Breast epithelium (tissue), 4 donors: ENCODE measurements around the gene ZNF552. TPM values are rescaled to one million over a fixed set of nuclear protein-coding genes. Genes with fewer than 3 reads are reported as not detected.
"Not testable (repeated sequence)": the region's sequence is repeated elsewhere in the genome, so short reads cannot be mapped to it uniquely, and the experiment has no call there.

Experiments
- DNase-seq, 2 donors: peaks; one replicate each; pipeline ENCODE4 v3.0.0-alpha.2; 2019; ENCODE audit warnings: low spot score in 2 of 2
- H3K27ac ChIP-seq, 2 donors: fragments of 200-600 bp; sonication (generic) in 1 of 2; one replicate each; pipeline ENCODE4 v1.5.1; 2016 to 2019; ENCODE audit warnings: mild to moderate bottlenecking in 1 of 2
- H3K27me3 ChIP-seq, 2 donors: fragments of 200-600 bp; sonication (generic) in 1 of 2; one replicate each; pipeline versions ENCODE4 v1.5.1 to v1.6.0; 2017 to 2019; ENCODE audit warnings: control low read depth in 1 of 2, mild to moderate bottlenecking in 1 of 2
- H3K36me3 ChIP-seq: fragments of 200-600 bp; one replicate; pipeline ENCODE4 v1.5.1; 2019
- H3K4me1 ChIP-seq, 2 donors: fragments of 200-600 bp; sonication (generic); one replicate each; pipeline ENCODE4 v1.5.1; 2016 to 2019; ENCODE audit warnings: control low read depth in 1 of 2
- H3K4me3 ChIP-seq, 3 donors: fragments of 200-600 bp; sonication (generic); 1 replicate in 2 of 3; 2 replicates in 1 of 3; pipeline ENCODE4 v1.5.1; 2016 to 2019; ENCODE audit warnings: mild to moderate bottlenecking in 3 of 3, moderate library complexity in 2 of 3
- H3K9me3 ChIP-seq, 2 donors: fragments of 200-600 bp; sonication (generic) in 1 of 2; one replicate each; pipeline ENCODE4 v1.5.1; 2016 to 2019; ENCODE audit warnings: control low read depth in 1 of 2
- POLR2A ChIP-seq: fragments of 450-650 bp; IDR thresholded peaks from one replicate; pipeline ENCODE4 v1.6.1; 2016; ENCODE audit warnings: antibody characterized with exemption, mild to moderate bottlenecking, moderate library complexity
- POLR2AphosphoS5 ChIP-seq, 3 donors: sonication (generic); formaldehyde crosslinking; IDR thresholded peaks; one replicate each; pipeline ENCODE4 v1.6.1; 2017; ENCODE audit warnings: antibody characterized with exemption in 3 of 3
- intact Hi-C: fragments of 100-400 bp; cut with DNase I; formaldehyde crosslinking; loops from one replicate; pipeline ENCODE4 v1.15.1; 2023; ENCODE audit warnings: low total_unique reads
- total RNA-seq, 3 donors: library from RNA; depleted of rRNA; stranded (reverse); fragments of >200 nt; gene quantifications; one replicate each; pipeline ENCODE4 v1.1.0, GENCODE V29; 2016
- TF ChIP-seq, protein P1 (sequence below), 3 donors: fragments of 450-650 bp; IDR thresholded peaks; one replicate each; pipeline ENCODE4 v1.5.1; 2016 to 2017; ENCODE audit warnings: antibody characterized with exemption in 3 of 3, mild to moderate bottlenecking in 3 of 3, moderate library complexity in 3 of 3

ZNF552 gene
- 10 to 100 TPM in 2 of 3 donors, 1 to 10 TPM in 1; 4.0 to 71.4 (median 54.9) TPM for total RNA-seq

DNA sequence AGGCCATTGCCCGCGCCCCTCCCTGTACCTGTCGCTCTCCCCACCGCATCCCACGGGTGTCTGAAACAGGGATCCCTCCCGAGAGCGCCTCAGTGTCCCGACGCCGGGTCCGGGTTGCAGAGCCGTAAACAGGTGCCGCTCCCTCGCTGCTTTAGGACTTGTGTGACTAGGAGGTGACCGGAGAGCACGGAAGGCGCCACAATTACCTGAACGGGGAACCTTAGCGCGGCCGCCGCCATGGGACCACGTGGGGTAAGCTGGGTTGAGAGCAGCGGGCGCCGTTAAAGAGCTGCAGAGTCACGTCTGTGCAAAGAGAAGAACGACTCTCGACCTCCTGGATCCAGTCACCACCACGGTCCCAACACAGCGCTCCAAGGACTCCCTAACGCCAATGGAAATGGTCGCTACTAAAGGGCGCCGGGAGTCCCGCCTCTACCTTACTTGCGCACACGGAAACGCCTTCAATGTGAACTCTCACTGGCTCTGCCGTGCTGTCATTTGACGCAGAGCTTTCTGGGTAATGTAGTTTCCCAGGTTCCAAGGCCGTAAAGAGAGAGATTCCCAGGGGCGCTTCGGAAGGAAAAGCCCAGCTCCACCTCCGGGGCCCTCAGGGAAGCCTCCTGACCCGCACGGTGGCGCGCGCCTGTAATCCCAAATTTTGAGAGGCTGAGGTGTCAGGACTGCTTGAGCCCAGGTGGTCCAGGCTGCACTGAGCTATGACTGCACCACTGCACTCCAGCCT lies at the start of gene ZNF552:
Gene ZNF552, minus strand, starts transcription at position 409 of the 742 bp plus-strand sequence. Its CDS starts 170 bp downstream, at position 239.
- Histone ChIP-seq H3K4me3 (peak within 1 kb of the TSS; percentile 69 to 99 (median 88)), H3K4me1 (no peaks in the 10 kb centered on the region), H3K27me3 (no peaks in the 10 kb centered on the region), H3K9me3 (no peaks in the 10 kb centered on the region), H3K36me3 (no peaks in the 10 kb centered on the region), H3K27ac (peak within 1 kb of the TSS; percentile 86 to 88)
- intact Hi-C loops: no loop called here
- TF ChIP-seq, protein P1, sequence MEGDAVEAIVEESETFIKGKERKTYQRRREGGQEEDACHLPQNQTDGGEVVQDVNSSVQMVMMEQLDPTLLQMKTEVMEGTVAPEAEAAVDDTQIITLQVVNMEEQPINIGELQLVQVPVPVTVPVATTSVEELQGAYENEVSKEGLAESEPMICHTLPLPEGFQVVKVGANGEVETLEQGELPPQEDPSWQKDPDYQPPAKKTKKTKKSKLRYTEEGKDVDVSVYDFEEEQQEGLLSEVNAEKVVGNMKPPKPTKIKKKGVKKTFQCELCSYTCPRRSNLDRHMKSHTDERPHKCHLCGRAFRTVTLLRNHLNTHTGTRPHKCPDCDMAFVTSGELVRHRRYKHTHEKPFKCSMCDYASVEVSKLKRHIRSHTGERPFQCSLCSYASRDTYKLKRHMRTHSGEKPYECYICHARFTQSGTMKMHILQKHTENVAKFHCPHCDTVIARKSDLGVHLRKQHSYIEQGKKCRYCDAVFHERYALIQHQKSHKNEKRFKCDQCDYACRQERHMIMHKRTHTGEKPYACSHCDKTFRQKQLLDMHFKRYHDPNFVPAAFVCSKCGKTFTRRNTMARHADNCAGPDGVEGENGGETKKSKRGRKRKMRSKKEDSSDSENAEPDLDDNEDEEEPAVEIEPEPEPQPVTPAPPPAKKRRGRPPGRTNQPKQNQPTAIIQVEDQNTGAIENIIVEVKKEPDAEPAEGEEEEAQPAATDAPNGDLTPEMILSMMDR (IDR thresholded peaks at IDR 0.05): no peak
- TF ChIP-seq POLR2AphosphoS5 (IDR thresholded peaks at IDR 0.05): peak in 2 of 3 donors; percentile 72 to 90
- DNase-seq: peak; percentile 79 to 86

DNA sequence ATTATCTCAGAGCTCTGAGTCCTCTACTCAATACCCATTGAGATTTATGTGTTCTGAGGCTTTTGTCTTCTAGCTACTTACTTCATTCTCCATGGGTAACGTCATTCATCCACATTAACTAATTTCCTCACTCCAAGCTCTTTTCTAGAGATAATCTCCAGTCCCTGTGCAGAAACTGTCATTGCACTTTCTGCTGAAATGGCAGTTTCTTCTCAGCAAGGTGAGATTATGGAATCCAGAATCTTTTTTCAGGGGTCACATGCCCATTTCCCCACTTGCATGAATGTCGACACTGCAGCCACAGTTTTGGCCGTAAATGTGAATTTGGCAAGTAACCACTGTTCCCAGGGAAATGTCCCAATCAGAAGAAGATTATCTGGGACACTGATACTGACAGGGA lies 47.6 kb upstream of the ZNF552 start:
- H3K27me3 ChIP-seq, intact Hi-C loops, H3K4me3 ChIP-seq, DNase-seq, H3K36me3 ChIP-seq, H3K27ac ChIP-seq, H3K4me1 ChIP-seq: not testable (repeated sequence)
- H3K9me3 ChIP-seq: peaks cover 74% of the 10 kb centered on the region in 2 donors

DNA sequence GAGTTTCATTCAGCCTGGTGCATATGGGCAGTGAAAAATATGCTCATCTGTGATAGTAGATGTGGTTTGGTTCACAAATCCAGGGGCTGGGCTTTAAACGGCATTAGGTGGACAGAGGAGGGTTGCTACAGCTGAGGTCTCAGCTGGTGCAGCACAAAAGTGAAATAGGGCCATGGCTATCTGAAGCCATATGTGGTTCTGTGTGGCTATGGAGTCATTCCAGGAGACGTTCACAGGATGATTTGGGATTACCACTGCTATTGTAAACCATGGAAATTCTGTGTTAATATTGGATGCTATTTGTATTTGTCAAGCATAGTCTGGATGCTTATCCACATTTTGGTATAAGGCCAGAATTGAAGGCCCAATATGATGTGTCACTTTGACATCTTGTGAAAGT lies 39.4 kb upstream of the ZNF552 start:
- H3K27ac ChIP-seq, H3K27me3 ChIP-seq, intact Hi-C loops, H3K4me1 ChIP-seq, H3K4me3 ChIP-seq, DNase-seq, H3K36me3 ChIP-seq: not testable (repeated sequence)
- peaks cover 9 to 47% of the 10 kb centered on the region in 2 donors for H3K9me3 ChIP-seq

DNA sequence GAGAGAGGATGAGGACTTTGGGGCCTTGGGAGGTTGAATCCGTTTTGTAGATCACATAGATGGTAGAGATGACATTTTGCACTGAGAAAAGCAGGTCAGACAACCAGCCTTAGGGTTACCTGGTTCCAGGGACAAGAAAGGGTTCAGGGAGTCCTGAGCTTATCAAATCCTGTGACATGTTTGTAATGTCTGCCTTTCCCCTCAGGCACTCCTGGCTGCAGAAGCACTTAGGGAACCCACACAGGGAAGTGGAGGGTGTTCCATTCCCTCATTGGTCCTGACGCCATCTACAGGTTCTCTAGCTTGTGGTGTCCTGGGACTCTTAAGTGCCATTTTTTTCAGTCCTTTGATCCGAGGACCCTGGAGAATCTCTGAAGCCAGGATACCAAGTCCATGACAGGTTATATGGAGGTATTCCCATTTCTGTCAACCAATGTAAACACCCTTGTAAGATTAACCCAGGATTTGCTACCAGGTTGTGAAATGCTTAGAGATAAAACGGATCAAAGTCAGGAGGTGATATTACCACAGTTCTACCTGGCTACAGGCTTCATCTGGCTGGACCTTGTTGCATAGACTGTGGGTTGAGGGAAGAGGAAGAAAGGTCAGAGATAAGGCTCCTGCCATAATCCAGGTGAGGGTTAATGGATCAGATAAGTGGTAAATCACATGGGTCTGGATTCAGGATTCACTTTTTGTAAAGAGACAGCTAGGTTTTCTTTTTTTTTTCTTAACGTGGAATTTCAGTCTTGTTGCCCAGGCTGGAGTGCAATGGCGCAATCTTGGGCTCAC lies 37.3 kb upstream of the ZNF552 start:
- H3K27me3 ChIP-seq, DNase-seq, intact Hi-C loops, H3K36me3 ChIP-seq, H3K4me1 ChIP-seq, H3K27ac ChIP-seq: not testable (repeated sequence)
- peak overlapping the region in 1 of 3 donors; percentile 85 for H3K4me3 ChIP-seq
- H3K9me3 ChIP-seq: peaks cover 0 to 37% of the 10 kb centered on the region in 2 donors

DNA sequence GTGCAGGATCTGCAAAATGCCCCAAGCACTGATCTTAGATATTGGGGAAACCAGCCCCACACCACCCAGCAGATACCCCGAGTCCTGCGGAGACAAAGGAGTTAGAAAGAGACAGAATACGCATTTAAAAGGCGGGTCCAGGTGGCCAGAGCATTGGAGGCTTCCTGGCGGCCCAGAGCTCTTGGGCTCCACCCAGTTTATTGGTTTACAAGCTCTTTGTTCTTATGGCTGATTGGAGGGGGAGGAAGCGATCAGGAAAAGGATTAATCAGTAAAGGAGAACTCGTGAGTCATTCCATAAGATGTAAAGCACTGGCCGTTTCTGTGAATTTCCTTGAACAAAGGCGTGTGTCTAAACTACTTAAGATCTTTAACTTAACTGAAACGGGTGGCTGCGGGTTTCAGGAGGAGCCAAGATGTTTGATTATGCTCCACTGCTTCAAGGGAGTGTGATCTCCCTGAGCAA lies 35.9 kb upstream of the ZNF552 start:
- peak overlapping the region; percentile 85 to 86 for H3K27ac ChIP-seq
- no peak for DNase-seq
- peaks cover 0 to 31% of the 10 kb centered on the region in 2 donors for H3K9me3 ChIP-seq
- H3K27me3 ChIP-seq: no peaks in the 10 kb centered on the region
- TF ChIP-seq POLR2AphosphoS5 (IDR thresholded peaks at IDR 0.05) (no peak), POLR2A (no peak)
- TF ChIP-seq, protein P1 (IDR thresholded peaks at IDR 0.05): no peak
- peaks cover 6 to 7% of the 10 kb centered on the region in 2 donors for H3K4me1 ChIP-seq
- H3K4me3 ChIP-seq: peak overlapping the region; percentile 60 to 85 (median 71)
- intact Hi-C loops: no loop called here
- no peaks in the 10 kb centered on the region for H3K36me3 ChIP-seq

DNA sequence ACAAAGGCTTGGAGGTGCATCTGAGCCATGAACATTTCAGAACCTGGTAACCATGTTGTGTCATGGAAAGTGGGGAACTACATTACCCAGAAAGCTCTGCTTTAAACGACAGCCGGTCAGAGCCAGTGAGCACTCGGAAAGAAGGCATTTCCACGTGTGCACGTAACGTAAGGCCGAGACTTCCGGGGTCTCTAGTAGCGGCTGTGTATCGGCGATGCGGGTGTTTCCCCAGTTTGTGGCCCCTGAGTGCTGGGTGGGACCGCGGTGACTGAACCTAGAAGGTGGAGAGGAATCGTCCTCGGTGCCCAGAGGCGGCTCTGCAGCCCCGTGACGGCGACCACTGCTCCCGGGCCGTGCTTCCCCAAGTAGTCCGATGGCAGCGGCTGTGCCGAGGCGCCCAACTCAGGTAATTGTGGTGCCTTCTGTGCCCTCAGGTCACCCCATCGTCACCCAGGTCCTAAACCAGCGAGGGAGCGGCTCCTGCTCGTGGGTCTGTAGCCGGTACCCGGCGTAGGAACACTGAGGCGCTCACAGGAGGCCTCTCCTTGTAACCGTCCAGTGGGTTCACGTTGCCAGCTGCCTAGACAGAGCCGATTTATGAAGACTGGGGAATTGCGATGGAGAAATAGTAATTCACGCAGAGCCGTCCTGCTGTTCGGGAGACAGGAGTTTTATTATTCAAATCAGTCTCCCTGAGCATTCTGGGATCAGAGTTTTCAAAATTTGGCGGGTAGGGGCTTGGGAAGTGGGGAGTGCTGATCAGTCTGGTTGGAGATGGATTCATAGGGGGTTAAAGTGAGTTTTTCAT lies 35.2 kb upstream of the ZNF552 start, which contains the start of gene ZNF587:
Gene ZNF587, plus strand, starts transcription at position 194 of the 808 bp plus-strand sequence. Its CDS starts 180 bp downstream, at position 374.
- peak; percentile 50 to 57 for DNase-seq
- peaks cover 0 to 24% of the 10 kb centered on the region in 2 donors for H3K9me3 ChIP-seq
- peak in 2 of 3 donors; percentile 48 to 65 for TF ChIP-seq POLR2AphosphoS5 (IDR thresholded peaks at IDR 0.05)

DNA sequence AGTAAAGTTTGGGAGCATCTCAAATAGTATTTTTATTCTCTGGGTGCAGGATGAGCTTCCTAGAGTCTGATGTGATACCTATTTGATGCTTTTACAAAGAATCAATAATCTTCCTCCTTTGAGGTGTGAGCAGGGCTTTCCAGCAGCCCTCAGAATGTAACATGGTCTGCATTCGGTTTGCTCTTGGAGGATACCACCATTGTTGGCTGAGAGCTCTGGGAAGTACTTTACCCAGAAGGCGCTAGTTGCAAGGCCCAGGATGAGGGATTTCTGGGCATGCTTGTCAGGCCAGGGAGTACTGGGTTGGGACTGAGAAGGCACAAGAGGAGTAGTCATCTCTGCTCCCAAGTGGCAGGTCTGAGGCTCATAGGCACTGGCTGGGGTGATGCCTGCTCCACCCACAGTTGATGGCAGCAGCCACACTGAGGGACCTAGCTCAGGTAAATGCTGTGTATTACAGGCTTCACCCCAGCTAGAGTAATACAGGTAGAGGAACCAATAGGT lies 34.5 kb upstream of the ZNF552 start:
- intact Hi-C loops, H3K4me1 ChIP-seq, H3K36me3 ChIP-seq, H3K27me3 ChIP-seq, DNase-seq: not testable (repeated sequence)
- Histone ChIP-seq H3K9me3 (peaks cover 0 to 26% of the 10 kb centered on the region in 2 donors), H3K27ac (peak overlapping the region; percentile 85 to 86), H3K4me3 (peak overlapping the region; percentile 60 to 85 (median 71))

More for the DNA sequence above, 35.2 kb upstream of the ZNF552 start, which contains the start of gene ZNF587:
- intact Hi-C loops, H3K4me1 ChIP-seq, H3K36me3 ChIP-seq, H3K27me3 ChIP-seq: not testable (repeated sequence)
- H3K27ac ChIP-seq: peak within 1 kb of the TSS; percentile 85 to 86
- peak within 1 kb of the TSS; percentile 60 to 85 (median 71) for H3K4me3 ChIP-seq

DNA sequence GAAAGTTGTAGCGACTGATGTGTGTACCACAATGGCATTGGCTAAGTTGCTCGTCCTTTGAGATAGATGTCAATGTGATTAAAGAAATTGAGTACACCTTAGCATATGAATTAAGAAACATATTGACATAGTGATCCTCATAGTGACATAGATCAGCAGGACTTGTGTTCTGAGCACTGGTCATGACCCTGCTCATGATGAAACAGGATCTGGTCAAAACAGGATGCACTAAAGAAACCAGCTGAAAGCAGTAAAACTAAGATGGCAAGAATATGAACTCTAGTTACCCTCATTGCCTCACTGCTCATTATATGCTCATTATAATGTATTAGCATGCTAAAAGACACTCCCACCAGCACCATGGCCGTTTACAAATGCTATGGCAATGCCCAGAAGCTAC lies 32.5 kb upstream of the ZNF552 start:
- DNase-seq, H3K27ac ChIP-seq, H3K36me3 ChIP-seq, H3K4me3 ChIP-seq, H3K4me1 ChIP-seq, H3K27me3 ChIP-seq, intact Hi-C loops: not testable (repeated sequence)
- peaks cover 0 to 14% of the 10 kb centered on the region in 2 donors for H3K9me3 ChIP-seq
